GM21528 (cell line): ENCODE results near the gene DIO3.
"Not testable (repeated sequence)": the region's sequence is repeated elsewhere in the genome, so short reads cannot be mapped to it uniquely, and the experiment has no call there.

Source experiments
- ATAC-seq: cut with Tn5 transposase; IDR thresholded peaks from one replicate; pipeline ENCODE4 v1.9.1; 2021; ENCODE audit warnings: mild to moderate bottlenecking, moderate library complexity; ENCODE audit not compliant: unreplicated experiment, low FRiP score

DIO3 gene

DNA sequence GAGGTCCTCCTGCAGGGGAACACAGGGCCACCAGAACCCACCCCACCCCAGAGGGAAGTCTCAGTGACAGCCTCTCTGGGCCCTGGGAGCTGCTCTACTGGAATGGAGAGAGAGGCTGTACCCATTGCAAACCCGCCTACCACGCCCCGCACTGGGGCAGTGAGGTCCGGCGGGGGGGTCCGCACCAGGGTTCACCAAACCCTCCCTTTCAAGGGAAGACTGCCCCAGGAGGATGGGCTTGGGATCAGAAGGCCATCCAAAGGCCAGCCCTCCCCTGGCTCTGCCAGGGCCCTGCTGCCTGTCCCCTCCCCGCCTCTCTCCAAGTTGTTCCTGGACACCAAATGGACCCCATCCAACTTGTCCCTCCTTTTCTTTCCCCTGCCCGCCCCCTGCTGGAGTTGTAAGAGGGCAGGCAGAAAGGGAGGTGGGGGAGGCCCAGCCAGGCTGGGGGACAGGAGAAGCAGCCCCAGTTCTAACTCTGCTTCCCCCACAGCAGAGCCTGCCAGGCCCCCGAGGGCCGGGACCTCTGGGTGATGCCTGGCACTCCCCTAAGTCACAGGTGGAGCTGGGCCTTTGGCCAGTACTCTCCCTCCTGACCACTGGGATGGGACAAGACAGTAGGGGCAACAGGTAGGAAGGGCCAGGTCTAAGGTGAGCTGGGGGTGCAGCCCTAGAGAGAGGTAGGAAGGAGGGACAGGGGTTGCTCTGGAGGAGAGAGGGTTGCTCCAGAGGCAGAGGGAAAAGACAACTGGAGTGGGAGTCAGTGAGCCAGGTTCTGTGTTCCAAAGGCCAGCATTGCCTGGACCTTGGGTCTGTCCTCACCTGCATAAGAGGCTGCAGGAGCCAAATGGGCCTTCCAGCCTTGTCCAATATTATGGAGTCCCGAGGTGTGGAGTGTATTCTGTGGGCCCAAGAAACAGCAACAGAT is 3.2 kb upstream of the DIO3 start:
- ATAC-seq: no peak

GRCh38 chr14:101558739-101559240 is 2.5 kb upstream of the DIO3 start:
- ATAC-seq: no peak

DNA sequence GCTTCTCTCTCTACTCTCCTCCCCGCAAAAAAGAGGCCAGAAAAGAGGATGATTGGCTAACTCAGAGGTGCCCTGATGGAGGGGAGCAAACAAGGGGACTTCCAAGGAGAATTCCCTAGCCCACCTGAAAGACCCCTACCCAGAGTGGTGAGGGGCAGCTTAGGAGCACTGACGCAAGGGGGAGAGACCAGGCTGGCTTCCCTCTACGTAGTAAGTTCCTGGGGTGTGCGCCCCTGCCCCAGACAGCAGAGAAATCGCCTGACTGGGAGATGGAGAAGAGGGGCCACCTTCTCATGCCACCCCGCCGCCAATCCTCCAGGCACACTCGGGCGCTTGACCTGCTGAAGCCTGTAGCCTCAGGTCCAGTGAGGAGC is 2.1 kb upstream of the DIO3 start:
- no peak for ATAC-seq

GRCh38 chr14:101559624-101560533 is 1.4 kb upstream of the DIO3 start:
- ATAC-seq: no peak

DNA sequence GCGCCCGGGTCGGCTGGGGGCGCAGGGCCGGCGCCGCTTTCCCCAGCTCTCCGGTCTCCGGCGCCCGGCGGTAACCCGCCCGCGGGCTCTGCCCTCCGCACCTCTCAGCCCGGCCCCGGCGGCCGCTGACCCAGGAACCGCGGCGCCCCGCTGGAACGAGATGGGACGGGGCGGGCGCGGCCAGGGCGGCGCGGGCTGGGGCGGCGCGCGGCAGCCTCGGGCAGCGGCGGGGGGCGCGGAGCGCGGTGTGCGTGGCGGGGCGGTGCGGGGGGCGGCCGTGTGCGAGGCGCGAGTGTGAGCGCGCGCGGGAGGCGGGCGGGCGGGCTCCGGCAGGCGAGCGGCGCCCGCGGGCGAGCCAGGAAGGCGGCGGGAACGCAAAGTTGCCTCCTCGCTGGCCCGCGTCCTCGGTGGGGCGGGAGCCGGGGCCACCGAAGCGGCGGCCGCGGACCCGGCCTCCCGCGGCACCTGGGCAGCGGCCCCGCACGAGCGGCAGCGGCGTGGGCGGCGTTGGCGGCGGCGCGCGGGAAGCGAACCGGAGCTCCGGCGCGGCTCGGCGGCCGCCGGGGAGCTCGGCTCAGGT is 671 bp upstream of the DIO3 start:
- no peak for ATAC-seq

DNA sequence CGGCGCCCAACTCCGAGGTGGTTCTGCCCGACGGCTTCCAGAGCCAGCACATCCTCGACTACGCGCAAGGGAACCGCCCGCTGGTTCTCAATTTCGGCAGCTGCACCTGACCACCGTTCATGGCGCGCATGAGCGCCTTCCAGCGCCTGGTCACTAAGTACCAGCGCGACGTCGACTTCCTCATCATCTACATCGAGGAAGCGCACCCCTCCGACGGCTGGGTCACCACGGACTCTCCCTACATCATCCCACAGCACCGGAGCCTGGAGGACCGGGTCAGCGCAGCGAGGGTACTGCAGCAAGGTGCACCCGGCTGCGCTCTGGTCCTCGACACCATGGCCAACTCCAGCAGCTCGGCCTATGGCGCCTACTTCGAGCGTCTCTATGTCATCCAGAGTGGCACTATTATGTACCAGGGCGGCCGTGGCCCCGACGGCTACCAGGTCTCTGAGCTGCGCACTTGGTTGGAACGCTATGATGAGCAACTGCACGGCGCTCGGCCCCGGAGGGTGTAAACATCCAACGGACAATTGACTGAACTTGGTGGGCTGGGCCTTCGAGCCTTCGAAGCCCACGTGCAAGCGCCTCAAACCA is 699 bp downstream of the DIO3 start:
- no peak for ATAC-seq

- no peak for ATAC-seq
Measured at GRCh38 chr14:101562659-101563351, 1.5 kb downstream of the DIO3 start.

GRCh38 chr14:101563352-101563653 is 2.0 kb downstream of the DIO3 start:
- ATAC-seq: no peak

DNA sequence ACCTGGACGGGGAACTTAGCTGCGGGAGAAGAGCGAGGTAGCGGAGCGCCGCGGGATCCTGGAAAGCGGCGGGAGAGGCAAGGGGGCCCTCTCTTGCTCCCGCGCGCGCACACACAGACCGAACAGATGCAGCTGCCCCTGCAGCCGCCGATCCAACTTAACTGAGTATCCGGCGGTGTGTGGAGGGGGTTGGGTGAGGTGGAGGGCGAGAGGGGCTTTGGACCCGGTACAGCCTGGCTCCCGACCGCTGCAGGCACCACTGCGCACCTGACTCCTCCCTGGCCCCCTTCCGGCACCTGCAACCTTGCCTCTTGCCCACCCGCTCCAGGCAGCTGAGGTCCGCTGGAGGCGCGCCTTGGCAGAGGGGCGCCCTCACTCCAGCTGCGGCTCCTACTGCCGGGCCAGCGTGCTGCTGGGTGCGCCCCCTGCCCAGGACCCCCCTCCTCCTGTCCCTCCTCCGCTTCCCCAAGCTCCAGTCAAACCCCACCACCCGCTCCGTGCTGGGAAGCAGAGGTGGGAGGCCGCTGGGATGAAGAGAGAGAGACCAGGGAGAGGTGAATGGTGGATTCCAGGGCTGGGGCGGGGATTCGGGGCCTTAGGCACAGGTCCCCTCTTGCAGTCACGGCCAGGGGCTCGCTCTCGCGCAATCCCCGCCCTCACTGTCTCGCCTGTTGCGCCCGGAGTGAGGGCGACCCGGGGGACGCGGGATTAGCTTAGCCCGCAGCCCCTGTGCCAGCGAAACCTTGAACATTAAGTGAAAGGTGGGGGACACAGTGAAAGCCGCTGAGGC is 2.6 kb downstream of the DIO3 start:
- no peak for ATAC-seq

- ATAC-seq: no peak
Measured at GRCh38 chr14:101564444-101564776, 3.1 kb downstream of the DIO3 start.

DNA sequence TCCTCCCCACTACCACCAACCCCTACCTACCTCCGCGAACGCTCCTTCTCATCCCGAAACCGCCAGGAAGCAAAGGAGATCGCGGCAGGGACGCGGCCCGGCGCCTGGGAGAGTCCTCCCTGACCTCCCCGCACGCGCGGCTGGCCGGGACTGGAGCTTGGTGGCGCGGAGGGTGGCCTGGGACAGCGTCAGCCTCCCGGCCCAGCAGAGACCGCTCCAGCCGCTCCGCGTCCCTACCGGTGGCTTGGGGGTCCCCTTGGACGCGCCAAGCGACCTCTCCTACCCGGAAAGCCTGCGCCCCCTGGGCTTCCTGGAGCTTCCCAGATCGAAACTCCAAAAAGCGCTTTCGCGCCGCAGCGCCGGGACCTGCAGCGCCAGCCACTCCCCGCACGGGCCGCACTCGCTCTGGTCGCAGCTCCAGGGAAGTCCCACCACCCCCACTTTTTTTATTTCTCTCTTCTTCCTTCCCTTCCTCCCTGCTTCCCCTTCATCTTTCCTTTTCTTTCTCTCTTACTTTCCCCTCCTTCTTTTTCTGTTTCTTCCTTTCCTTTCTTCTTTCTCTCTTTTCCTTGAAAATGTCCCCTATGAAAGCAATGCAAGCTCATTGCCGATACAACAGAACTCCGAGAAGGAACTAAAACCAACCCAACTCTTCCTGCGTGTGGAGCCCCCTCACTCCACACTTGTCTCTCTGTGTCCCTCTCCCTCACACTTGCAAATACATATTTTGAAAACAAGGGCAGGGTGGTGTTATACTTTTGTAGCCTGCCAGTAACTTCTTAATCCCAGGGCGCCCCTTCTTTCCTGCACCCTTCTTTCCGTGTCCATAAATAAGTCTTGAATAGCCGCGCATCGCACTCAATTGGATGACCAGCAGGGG is 3.8 kb downstream of the DIO3 start:
- ATAC-seq: no peak

DNA sequence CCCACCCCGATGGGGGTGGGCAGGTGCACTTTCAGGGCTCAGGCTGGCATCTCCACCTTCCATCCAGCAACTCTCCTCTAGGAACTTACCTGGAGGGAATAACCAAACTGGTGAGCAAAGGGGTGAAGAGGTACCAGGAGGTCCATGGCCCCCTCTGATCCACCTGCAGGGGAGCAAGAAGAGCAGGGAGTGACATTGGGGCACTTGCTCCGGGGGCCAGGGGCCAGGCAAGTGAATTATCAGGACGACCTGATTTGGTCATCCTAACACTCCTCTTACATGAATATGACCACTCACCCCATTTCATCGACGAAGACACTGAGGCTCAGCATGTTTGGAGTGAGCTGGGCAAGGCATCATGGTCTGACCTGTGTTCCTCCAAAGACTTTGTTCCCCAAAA is 6.0 kb downstream of the DIO3 start:
- ATAC-seq: no peak

DNA sequence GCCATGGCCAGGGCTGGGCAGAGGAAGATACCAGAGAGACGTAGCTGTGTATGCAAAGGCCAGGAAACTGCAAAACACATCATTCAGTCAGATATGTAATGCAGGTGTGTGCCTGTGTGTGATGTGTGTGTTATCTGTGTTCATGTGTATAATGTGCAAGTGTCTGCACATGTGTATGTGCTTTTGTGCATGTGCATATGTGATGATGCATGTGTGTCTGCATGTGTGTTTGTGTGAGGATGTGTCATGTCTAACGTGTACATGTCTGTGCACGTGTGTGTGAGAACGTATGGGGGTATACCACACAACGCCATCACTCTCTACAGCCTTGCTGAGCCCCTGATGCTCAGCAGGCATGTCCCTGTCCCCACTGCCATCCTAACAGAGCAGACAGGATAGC is 9.7 kb downstream of the DIO3 start:
- ATAC-seq: no peak

DNA sequence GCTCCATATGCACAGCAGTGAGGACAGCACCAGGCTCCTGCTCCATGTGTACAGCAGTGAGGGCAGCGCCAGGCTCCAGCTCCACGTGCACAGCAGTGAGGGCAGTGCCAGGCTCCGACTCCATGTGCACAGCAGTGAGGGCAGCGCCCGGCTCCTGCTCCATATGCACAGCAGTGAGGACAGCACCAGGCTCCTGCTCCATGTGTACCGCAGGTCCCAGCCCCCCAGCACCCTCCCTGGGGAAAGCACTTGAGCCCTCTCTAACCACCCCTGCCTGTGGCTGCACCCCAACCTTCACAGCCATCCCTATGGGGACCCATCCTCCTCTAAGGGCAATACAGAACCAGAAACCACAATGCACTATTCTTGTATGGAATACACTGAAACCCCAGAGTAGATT is 11.2 kb downstream of the DIO3 start:
- ATAC-seq: not testable (repeated sequence)

- no peak for ATAC-seq
Measured at GRCh38 chr14:101573289-101573688, 12.0 kb downstream of the DIO3 start.

GRCh38 chr14:101575581-101575980 is 14.3 kb downstream of the DIO3 start:
- ATAC-seq: no peak

GRCh38 chr14:101577221-101577909 is 16.1 kb downstream of the DIO3 start:
- ATAC-seq: no peak

DNA sequence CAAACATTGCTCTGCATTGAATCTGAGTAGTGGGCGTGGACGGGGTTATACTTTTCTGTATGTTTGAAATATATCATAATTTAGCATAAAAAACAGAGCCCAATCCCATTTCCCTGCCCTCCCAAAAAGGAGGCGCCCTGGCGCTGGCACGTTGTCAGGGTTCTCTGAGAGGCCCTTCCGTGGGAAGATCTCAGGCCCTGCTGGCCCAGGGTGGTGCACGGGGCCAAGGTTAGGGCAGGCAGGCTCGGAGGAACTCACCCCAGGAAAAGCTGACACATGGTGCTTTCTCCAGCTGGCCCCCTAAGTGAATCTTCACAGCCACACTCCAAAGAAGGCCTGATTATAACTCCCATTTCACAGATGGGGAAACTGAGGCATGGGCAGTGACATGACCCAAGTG is 17.2 kb downstream of the DIO3 start:
- ATAC-seq: no peak
